HG03354 (cell line): ENCODE results near the gene CEP57L1.

Experiments
- ATAC-seq: cut with Tn5 transposase; IDR thresholded peaks from one replicate; pipeline ENCODE4 v1.9.1; 2021; ENCODE audit warnings: mild to moderate bottlenecking; ENCODE audit not compliant: unreplicated experiment, poor library complexity, severe bottlenecking

The CEP57L1 gene

DNA sequence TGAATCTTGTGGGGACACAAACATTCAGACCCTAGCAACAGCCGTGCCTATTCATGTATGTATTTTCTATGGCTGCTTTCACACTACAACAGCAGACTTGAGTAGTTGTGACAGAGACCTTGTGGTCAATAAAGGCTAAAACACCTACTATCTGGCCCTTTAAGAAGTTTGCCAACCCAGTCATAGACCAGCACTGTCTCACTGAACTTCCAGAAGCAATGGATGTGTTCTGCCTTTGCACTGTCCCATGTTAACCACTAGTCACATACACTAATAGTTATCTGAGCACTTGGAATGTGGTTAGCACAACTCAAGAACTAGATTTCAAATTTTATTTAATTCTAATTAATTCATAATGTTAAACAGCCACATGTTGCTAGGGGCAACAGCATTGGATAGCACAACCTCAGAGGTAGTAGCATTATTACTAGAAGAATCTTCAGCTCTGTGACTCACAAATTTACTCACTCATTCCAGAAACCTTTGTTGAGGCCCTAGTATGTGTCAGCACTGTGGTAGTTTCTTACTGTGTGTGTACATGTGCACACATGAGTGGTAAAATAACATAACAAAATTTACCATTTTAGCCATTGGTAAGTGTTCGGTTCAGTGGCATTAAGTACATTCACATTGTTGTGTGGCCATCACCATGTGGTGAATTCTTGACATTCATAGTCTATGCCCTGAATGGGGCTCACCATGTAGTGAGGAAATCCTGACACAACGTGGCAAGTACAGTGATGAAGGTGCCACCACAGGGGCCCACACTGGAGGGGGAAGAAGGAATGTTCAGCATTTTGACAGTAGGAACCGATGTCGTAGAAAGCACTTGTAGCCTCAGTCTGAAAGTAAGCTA is 107.3 kb downstream of the CEP57L1 start:
- no peak for ATAC-seq

DNA sequence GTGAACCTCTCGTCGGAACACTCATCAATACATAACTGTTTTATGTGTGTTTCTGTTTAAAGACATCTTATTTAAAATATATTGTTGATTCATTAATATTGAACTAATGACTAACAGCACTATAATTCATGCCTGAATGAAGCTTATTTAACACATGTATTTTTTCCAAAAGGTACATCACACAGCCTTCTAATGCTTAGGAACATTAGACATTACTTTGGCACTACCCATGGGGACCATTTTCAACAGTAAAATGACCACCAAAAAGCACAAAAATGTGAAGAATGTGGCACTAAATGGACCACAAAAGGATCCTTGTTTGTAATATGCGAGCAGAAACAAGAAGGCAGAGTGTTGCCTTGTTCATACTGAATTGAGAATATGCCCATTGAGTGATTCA is 109.2 kb downstream of the CEP57L1 start:
- ATAC-seq: no peak

DNA sequence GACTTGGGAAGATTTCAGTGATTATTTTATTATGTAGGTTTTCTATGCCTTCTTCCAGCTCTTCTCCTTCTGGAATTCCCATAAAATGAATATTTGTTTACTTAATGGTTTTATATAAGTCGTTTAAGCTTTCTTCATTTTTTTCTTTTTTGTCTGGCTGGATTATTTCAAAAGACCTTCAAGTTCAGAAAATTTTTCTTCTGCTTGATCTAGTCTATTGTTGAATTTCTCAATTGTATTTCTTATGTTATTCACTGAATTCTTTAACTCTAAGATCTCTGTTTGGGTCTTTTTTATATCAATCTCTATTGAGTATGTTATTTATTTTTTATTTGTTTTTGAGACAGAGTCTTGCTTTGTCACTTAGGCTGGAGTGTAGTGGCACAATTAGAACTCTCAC is 117.4 kb downstream of the CEP57L1 start:
- no peak for ATAC-seq
